IMR-90 (cell line): Measurements from ENCODE around the gene ARHGAP23.

ENCODE experiments used
- MAZ ChIP-seq: IDR thresholded peaks from 2 replicates; pipeline ENCODE4 v1.6.1; 2012; ENCODE audit warnings: low read depth, mild to moderate bottlenecking, low read length, improper control_type of control experiment, moderate library complexity, borderline replicate concordance
- MXI1 ChIP-seq: IDR thresholded peaks from 2 replicates; pipeline ENCODE4 v1.6.1; 2012; ENCODE audit warnings: low read depth, mild to moderate bottlenecking, low read length, moderate library complexity, borderline replicate concordance
- POLR2A ChIP-seq: IDR thresholded peaks from 2 replicates; pipeline ENCODE4 v1.6.1; 2012; ENCODE audit warnings: mild to moderate bottlenecking, low read depth, low read length
- TF ChIP-seq, protein P1 (sequence below): conservative IDR thresholded peaks from 2 replicates; pipeline ENCODE4 v1.5.1; 2012; ENCODE audit warnings: mild to moderate bottlenecking, low read depth, low read length, improper control_type of control experiment

GRCh38 chr17:38435795-38436194 lies 7.5 kb downstream of the ARHGAP23 start:
- TF ChIP-seq MXI1 = no peak
- TF ChIP-seq POLR2A = no peak
- TF ChIP-seq MAZ = no peak
- TF ChIP-seq, protein P1, sequence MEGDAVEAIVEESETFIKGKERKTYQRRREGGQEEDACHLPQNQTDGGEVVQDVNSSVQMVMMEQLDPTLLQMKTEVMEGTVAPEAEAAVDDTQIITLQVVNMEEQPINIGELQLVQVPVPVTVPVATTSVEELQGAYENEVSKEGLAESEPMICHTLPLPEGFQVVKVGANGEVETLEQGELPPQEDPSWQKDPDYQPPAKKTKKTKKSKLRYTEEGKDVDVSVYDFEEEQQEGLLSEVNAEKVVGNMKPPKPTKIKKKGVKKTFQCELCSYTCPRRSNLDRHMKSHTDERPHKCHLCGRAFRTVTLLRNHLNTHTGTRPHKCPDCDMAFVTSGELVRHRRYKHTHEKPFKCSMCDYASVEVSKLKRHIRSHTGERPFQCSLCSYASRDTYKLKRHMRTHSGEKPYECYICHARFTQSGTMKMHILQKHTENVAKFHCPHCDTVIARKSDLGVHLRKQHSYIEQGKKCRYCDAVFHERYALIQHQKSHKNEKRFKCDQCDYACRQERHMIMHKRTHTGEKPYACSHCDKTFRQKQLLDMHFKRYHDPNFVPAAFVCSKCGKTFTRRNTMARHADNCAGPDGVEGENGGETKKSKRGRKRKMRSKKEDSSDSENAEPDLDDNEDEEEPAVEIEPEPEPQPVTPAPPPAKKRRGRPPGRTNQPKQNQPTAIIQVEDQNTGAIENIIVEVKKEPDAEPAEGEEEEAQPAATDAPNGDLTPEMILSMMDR = no peak
